ENCODE data around the gene FBXL20. TPM values are rescaled to one million over a fixed set of nuclear protein-coding genes. Genes with fewer than 3 reads are reported as not detected.
A peak's percentile ranks its signal among the peaks of the same experiment; 100 is the strongest.

The FBXL20 gene
- total RNA-seq, 1 donor from 2014 or later: 23.9 TPM

DNA sequence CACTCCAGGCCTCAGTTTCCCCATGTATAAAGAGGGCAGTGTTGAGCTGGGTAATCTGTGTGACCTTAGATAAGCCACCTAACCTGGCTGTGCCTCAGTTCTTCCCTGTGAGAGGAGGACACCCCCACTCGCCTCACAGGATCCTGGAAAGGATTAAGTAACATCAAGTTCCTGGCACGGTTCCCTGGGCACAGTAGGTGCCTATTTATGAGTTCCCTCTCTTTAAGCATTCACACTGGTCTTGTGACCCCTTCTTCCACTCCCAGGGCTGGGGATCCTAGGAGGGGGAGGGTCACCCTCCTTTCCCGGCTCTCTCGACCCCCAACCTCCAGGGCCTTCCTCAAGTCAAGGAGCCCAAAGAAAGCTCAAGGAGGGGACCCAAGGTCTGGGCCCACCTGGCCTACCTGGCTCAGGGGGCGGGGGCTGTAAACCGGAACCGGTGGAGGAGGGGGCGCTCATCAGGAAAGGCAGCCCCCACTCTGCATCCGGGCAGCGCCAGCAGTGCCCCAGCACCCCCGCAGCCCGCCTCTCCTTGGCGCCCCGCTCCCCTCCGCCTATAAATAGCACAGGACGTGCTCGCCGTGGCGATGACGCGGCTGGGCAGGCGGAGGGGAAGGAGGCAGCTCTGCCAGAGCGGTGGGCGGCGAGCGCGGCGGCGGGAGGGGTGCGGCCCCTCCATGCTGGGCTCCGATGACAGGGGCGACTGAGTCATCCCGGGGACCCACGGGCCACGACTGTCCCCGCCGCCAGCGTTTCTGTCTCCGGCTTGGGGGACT lies 191.9 kb downstream of the FBXL20 start:
- Histone ChIP-seq H3K4me1 (peaks cover 29% of the 10 kb centered on the region), H3K4me3 (peak overlapping the region; percentile 44), H3K36me3 (peaks cover 8% of the 10 kb centered on the region), H3K27me3 (peaks cover 6% of the 10 kb centered on the region), H3K27ac (peak overlapping the region; percentile 80), H3K9me3 (no peaks in the 10 kb centered on the region)
- peak; percentile 68 for ATAC-seq
- intact Hi-C loops (cut with DNase I): no loop called here
- DNase-seq: peak; percentile 92
- TF ChIP-seq, protein P1, sequence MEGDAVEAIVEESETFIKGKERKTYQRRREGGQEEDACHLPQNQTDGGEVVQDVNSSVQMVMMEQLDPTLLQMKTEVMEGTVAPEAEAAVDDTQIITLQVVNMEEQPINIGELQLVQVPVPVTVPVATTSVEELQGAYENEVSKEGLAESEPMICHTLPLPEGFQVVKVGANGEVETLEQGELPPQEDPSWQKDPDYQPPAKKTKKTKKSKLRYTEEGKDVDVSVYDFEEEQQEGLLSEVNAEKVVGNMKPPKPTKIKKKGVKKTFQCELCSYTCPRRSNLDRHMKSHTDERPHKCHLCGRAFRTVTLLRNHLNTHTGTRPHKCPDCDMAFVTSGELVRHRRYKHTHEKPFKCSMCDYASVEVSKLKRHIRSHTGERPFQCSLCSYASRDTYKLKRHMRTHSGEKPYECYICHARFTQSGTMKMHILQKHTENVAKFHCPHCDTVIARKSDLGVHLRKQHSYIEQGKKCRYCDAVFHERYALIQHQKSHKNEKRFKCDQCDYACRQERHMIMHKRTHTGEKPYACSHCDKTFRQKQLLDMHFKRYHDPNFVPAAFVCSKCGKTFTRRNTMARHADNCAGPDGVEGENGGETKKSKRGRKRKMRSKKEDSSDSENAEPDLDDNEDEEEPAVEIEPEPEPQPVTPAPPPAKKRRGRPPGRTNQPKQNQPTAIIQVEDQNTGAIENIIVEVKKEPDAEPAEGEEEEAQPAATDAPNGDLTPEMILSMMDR (IDR thresholded peaks at IDR 0.05): no peak

DNA sequence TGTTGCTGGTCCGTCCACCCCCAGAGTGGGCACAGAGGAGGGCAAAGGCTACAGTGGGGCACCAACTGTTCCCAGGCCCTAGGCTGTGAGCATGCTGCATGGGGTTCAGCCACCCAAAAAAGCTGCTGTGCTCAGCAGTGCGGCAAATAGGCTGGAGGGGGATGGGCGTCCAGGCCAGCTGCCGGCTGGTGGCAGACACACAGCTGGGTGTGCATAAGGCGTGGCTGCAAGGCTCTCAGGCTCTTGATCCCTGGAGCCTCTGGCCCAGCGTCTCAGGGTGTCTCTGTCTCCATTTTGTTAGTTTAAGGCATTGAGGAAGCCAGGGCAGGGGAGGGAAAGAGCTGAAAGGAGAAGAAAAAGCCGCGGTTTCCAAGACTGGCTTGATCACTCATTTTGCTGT lies 192.5 kb downstream of the FBXL20 start:
- Histone ChIP-seq H3K9me3 (no peaks in the 10 kb centered on the region), H3K4me1 (peaks cover 29% of the 10 kb centered on the region), H3K36me3 (peaks cover 14% of the 10 kb centered on the region), H3K27me3 (peaks cover 6% of the 10 kb centered on the region), H3K27ac (peak overlapping the region; percentile 80), H3K4me3 (peak overlapping the region; percentile 44)
- intact Hi-C loops (cut with DNase I): no loop called here
- ATAC-seq (peak; percentile 24), DNase-seq (peak; percentile 78)
- TF ChIP-seq, protein P1 (IDR thresholded peaks at IDR 0.05): no peak

DNA sequence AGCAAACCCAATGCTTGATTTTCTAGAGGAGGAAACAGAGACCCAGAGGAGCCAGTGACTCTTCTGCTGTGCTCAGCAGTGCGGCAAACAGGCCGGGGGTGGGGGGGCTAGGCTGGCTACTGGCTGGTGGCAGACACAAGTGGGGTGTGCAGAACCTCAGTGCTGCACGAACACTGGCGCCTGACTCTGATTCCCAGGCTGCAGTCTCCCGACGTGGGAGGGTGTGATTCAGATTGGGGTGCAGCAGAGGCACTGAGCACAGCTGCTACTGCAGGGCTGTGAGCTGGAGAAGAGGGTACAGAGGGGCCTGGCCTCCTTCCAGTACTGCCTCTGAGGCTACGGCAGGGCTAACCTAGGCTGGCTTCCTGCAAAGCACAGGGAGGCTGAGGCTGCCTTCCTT lies 193.3 kb downstream of the FBXL20 start:
- H3K9me3 ChIP-seq: no peaks in the 10 kb centered on the region
- H3K36me3 ChIP-seq: peaks cover 22% of the 10 kb centered on the region
- H3K4me3 ChIP-seq: no peak overlapping the region
- H3K27ac ChIP-seq: no peak overlapping the region
- TF ChIP-seq, protein P1 (IDR thresholded peaks at IDR 0.05): no peak
- intact Hi-C loops (cut with DNase I): no loop called here
- ATAC-seq: peak; percentile 16
- peaks cover 29% of the 10 kb centered on the region for H3K4me1 ChIP-seq
- peak; percentile 80 for DNase-seq
- peaks cover 6% of the 10 kb centered on the region for H3K27me3 ChIP-seq

DNA sequence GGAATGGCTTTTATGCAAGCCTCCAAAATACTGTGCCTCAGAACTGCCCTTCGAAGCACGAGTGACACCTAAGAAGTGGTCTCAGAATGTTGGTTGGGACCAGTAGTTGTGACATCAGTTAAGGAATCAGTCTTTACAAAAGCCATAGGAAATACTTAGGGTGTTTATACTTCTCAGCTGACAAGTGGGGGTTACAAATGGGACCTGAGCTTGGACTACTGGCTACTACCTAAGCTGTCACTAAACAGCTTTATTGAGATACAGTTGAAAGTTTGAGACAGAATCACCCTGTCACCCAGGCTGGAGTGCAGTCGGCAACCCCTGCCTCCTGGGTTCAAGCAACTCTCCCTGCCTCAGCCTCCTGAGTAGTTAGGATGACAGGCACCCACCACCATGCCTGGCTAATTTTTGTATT lies 196.3 kb downstream of the FBXL20 start:
- no peak for DNase-seq
- Histone ChIP-seq H3K36me3 (peaks cover 44% of the 10 kb centered on the region), H3K4me3 (no peak overlapping the region), H3K27me3 (no peaks in the 10 kb centered on the region), H3K27ac (no peak overlapping the region), H3K4me1 (peaks cover 35% of the 10 kb centered on the region), H3K9me3 (no peaks in the 10 kb centered on the region)
- no peak for ATAC-seq
- TF ChIP-seq, protein P1 (IDR thresholded peaks at IDR 0.05): no peak
- intact Hi-C loops (cut with DNase I): no loop called here

DNA sequence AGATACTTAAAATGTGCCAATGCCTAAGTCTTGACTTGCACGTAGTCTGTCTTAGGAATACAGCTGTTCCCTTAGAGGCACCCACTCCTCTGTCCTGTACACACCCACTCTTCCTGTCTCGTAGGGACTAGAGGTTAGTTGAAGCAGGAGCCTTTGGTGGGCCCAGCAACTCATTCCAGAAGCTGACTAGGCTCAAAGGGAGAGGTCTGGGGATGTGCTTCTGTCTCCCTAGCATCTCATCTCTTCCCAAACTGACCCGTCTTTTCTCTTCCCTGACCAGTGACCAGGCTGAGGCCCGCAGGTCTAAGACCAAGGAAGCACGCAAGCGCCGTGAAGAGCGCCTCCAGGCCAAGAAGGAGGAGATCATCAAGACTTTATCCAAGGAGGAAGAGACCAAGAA lies 197.2 kb downstream of the FBXL20 start:
- no peaks in the 10 kb centered on the region for H3K9me3 ChIP-seq
- DNase-seq: no peak
- no peak for ATAC-seq
- intact Hi-C loops (cut with DNase I): no loop called here
- H3K27ac ChIP-seq: no peak overlapping the region
- peaks cover 44% of the 10 kb centered on the region for H3K36me3 ChIP-seq
- TF ChIP-seq, protein P1 (IDR thresholded peaks at IDR 0.05): no peak
- H3K27me3 ChIP-seq: no peaks in the 10 kb centered on the region
- no peak overlapping the region for H3K4me3 ChIP-seq
- peaks cover 27% of the 10 kb centered on the region for H3K4me1 ChIP-seq

Other genes starting within 250 kb of the FBXL20 start
- 14.4 TPM for gene PLXDC1, start 250.0 kb downstream of the FBXL20 start, total RNA-seq
- not detected for gene ARL5C, start 235.5 kb downstream of the FBXL20 start, total RNA-seq
- gene CACNB1, start 204.0 kb downstream of the FBXL20 start, total RNA-seq: 27.5 TPM
- 1,449 TPM for gene RPL19, start 201.3 kb downstream of the FBXL20 start, total RNA-seq
- gene STAC2, start 175.7 kb downstream of the FBXL20 start, total RNA-seq: 0.46 TPM
- 37.2 TPM for gene MED1, start 49.6 kb upstream of the FBXL20 start, total RNA-seq
- gene CDK12, start 59.9 kb upstream of the FBXL20 start, total RNA-seq: 53.6 TPM
- gene NEUROD2, start 206.3 kb upstream of the FBXL20 start, total RNA-seq: not detected
- 25.1 TPM for gene PPP1R1B, start 225.3 kb upstream of the FBXL20 start, total RNA-seq
- 78.2 TPM for gene STARD3, start 235.5 kb upstream of the FBXL20 start, total RNA-seq